HG02943 (cell line): Measurements from ENCODE around the gene EDAR.

Source experiments
- ATAC-seq: cut with Tn5 transposase; IDR thresholded peaks from one replicate; pipeline ENCODE4 v1.9.1; 2021; ENCODE audit warnings: mild to moderate bottlenecking, low read depth, moderate library complexity; ENCODE audit not compliant: unreplicated experiment

EDAR gene

DNA sequence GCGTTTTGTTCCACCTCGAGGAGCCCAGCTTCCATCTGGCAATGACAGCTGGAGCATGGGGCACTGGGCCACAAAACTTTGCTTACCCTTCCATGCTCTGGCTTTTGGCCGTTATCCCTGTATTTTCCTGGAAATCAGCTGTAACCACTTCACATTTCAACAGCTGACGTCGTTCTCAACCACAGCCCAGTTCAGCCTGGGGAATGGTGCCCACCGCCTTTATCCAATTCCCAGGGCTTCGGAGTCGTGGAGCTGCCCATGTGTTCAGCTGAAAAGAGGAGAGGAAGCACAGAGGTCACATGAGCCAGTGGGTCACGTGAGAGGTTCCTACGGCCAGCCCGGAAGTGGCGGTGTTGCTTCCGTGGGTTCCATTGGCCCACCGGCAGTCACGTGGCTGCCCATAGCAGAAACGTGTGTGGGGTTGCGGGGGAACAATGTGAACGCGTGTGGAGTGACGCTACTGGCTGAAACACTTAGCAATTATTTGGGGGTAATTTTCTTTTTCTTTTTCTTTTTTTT is 16.7 kb upstream of the EDAR start:
- ATAC-seq: no peak

GRCh38 chr2:109001201-109001600 is 12.2 kb upstream of the EDAR start:
- ATAC-seq: no peak

GRCh38 chr2:109000738-109001137 is 11.7 kb upstream of the EDAR start:
- ATAC-seq: no peak

DNA sequence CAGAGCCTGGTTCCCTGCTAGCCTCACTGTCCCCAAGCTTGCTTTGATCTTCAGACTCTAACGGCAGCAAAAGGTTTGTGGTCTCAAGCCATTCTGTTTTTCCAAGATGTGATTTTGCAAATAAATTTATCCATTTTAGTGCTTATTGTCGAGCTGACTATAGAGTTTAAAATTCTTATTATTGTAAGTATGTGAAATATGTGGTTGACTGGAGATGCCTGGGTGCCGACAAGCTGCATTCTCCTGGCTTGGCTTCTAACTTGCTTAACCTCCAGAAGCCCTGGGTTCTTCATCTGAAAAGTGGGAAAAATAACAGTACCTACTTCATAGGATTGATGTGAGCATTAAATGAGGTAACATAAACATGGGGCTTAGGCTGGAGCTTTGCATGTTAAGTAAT is 9.9 kb upstream of the EDAR start:
- ATAC-seq: no peak

DNA sequence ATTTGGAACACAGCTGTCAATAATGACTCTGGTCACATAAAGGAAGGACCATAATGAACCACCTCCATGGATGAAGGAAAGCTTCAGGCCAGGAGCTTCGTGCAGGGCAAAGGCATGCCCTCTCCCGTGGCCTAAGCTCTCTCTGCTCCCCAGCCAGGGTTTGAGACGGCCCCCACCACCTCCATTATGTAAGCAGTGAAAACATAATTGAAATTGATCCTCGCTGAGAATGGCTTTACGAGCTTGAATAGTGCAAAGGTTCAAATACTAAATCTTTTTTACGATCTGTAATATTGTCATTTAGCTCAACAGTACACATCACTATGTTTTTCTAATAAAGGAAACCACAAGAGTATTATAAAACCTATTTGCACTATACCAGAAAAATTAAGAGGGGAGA is 5.2 kb upstream of the EDAR start:
- no peak for ATAC-seq

GRCh38 chr2:108993095-108993937 is 4.3 kb upstream of the EDAR start:
- ATAC-seq: no peak

GRCh38 chr2:108988076-108988795 is 784 bp downstream of the EDAR start:
- no peak for ATAC-seq

- ATAC-seq: no peak
Observed at GRCh38 chr2:108986916-108987510, 2.0 kb downstream of the EDAR start.

GRCh38 chr2:108983610-108984009 is 5.4 kb downstream of the EDAR start:
- ATAC-seq: no peak

DNA sequence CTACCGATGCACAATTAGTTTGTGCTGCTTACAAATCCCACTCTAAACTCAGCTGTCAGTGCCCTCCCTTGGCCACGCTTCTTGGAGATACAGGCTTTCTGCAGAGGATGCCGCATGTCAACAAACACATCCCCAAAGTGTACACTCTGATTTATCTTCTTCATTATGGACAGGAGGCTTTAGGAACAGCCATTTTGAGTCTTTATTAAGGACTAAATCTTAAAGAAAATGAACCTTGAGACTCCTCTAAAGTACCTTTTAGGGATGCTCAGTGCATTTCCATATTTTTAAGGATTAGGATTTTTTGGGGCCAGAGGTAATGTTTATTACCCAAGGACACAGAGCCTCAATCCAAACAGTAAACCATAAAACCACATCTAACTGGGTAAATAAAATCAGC is 6.0 kb downstream of the EDAR start:
- ATAC-seq: no peak

DNA sequence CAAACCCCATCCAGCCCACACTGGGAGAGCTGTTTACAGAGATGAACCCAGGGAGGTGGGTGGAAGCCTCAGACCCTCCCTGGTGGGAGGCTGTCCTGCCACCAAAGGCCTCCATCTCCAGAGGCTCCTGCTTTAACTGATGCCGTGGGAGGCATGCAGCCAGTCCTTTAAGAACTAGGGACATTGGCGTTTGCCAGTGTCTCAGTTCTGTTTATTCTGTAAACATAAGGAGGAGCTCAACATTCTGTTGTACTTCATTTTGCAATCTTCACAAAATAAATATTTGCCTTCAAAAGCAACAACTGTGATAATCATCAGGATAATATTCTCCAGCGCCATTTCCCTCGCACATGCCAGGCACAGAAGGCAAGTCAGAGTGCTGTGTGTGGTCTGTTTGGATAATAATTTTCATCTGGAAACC is 6.8 kb downstream of the EDAR start:
- ATAC-seq: no peak

DNA sequence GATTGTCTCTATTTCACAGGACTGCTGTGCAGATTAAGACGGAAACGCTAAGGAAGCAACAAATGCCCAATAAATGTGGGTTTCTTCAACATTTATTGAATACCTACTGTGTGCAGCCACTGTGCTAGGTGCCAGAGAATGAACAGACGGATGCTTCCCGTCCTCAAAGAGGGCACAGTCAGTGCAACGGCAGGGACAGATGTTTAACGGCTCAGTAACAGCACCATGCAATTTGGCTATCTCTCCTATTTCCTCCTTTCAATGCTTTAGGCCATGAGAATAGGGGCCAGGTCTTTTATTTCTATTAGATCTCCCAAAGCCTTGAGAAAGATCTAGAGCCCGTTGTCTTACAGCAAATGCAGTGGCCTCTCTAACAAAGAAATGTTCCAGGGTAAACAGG is 7.2 kb downstream of the EDAR start:
- ATAC-seq: no peak

GRCh38 chr2:108980076-108980475 is 8.9 kb downstream of the EDAR start:
- ATAC-seq: no peak

GRCh38 chr2:108979461-108979860 is 9.6 kb downstream of the EDAR start:
- no peak for ATAC-seq

DNA sequence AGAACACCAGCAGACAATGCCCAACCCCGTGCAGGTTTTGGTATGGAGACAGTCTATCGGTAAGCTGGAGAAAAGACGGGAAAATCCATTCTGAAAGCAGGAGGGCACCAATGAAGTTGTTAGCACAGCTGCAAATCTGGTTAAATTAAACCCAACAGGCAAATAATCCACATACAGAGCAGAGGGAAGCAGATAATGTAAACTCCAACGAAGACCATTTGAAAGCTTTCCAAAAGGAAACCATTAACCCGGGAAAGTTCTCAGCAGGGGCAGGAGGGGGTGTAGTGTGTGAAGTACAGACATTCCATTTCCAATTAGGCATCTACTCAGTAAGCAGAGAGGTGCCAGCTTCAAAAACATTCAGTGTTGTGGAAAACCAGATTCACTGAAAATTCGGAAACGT is 10.3 kb downstream of the EDAR start:
- ATAC-seq: no peak

GRCh38 chr2:108975613-108976435 is 13.2 kb downstream of the EDAR start:
- ATAC-seq: no peak

GRCh38 chr2:108974674-108975073 is 14.3 kb downstream of the EDAR start:
- no peak for ATAC-seq

- no peak for ATAC-seq
Observed at GRCh38 chr2:108972663-108973062, 16.4 kb downstream of the EDAR start.

DNA sequence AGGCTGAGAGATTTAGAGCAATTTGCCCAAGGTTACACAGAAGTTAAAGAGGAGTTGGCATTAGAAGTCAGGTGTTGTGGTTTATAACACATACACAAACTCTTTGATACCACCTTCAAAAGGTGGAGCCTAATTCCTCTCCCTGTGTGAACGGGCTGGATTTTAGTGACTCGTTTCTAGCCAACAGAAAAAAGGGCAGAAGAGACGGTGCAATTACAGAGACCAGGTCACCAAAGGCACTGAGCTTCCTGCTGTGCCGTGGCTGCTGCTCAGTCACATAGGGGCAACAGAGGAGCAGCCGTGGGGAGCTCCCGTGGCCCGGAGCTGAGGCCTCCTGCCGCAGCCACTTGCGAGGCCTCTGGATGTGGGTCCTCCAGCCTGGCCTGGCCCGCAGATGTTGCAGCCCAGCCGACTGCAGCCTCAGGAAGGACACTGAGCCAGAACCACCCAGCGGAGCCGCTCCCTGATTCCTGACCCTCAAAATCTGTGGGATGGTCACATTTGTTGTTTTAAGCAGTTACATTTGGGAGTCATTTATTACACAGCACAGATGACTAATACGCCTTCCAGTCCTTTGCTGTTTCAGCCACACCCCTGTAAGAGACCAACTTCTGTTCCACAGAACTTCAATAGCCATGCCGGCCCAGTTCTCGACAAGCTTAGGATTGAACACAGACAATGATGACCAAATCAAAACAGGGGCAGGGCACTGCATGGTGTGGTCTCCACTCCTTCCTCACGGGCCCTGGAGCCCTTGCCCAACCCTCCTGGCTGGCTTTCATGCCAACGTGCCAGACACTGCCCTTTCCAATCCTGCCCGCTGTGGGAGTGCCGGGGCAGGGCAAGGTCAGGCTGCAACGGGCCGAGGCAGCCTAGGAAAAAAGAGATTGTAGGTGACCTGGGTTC is 17.1 kb downstream of the EDAR start:
- no peak for ATAC-seq
